HepG2 (cell line): ENCODE results near the gene CCDC57. TPM values are rescaled to one million over a fixed set of nuclear protein-coding genes. Genes with fewer than 3 reads are reported as not detected.

Experiments used
- AGO2 ChIP-seq: fragments of 200-400 bp; formaldehyde crosslinking; optimal IDR thresholded peaks from 2 replicates; pipeline ENCODE3; 2017; ENCODE audit warnings: mild to moderate bottlenecking, low read depth, low read length, moderate library complexity
- HNRNPK ChIP-seq: fragments of 200-400 bp; formaldehyde crosslinking; IDR thresholded peaks from 2 replicates; pipeline ENCODE4 v1.6.1; 2018; ENCODE audit warnings: low read length, low read depth, moderate library complexity, mild to moderate bottlenecking; ENCODE audit not compliant: poor library complexity, severe bottlenecking
- NFKB2 ChIP-seq: sonication (generic); formaldehyde crosslinking; IDR thresholded peaks from 2 replicates; pipeline ENCODE4 v1.4.0; 2020; ENCODE audit warnings: missing genetic modification reagents, borderline replicate concordance
- NR2F6 ChIP-seq, 2 experiments: IDR thresholded peaks; 2 replicates each; pipeline ENCODE4 v1.6.1; 2016; ENCODE audit warnings: antibody characterized with exemption in 1 of 2, mild to moderate bottlenecking in 1 of 2
- PCBP1 ChIP-seq: fragments of 200-400 bp; formaldehyde crosslinking; IDR thresholded peaks from 2 replicates; pipeline ENCODE4 v1.6.1; 2017; ENCODE audit warnings: mild to moderate bottlenecking, low read depth, low read length, borderline replicate concordance
- PHF5A ChIP-seq: IDR thresholded peaks from one replicate; pipeline ENCODE4 v1.6.1; 2018; ENCODE audit warnings: low read depth, missing genetic modification reagents; ENCODE audit not compliant: unreplicated experiment
- POGK ChIP-seq: sonication (generic); formaldehyde crosslinking; conservative IDR thresholded peaks from 2 replicates; pipeline ENCODE4 v1.8.0; 2022; ENCODE audit warnings: mild to moderate bottlenecking, moderate library complexity, missing genetic modification reagents
- POLR2AphosphoS2 ChIP-seq: IDR thresholded peaks from 2 replicates; pipeline ENCODE4 v1.6.1; 2011; ENCODE audit warnings: low read depth, low read length, improper control_type of control experiment
- POLR2AphosphoS5 ChIP-seq: IDR thresholded peaks from 2 replicates; pipeline ENCODE4 v1.6.1; 2012; ENCODE audit warnings: low read depth, low read length
- RAD21 ChIP-seq: fragments of 450-650 bp; formaldehyde crosslinking; IDR thresholded peaks from 2 replicates; pipeline ENCODE4 v1.5.0; 2020; ENCODE audit warnings: mild to moderate bottlenecking
- RBM22 ChIP-seq: fragments of 200-400 bp; formaldehyde crosslinking; optimal IDR thresholded peaks from 2 replicates; pipeline ENCODE3; 2017; ENCODE audit warnings: mild to moderate bottlenecking, low read length, moderate library complexity
- RCOR2 ChIP-seq: IDR thresholded peaks from 2 replicates; pipeline ENCODE4 v1.6.1; 2016; ENCODE audit warnings: missing biosample characterization, missing genetic modification reagents
- RFX5 ChIP-seq: IDR thresholded peaks from 2 replicates; pipeline ENCODE4 v1.6.1; 2011; ENCODE audit warnings: low read depth, low read length, improper control_type of control experiment
- SNAPC2 ChIP-seq: sonication (generic); formaldehyde crosslinking; IDR thresholded peaks from 2 replicates; pipeline ENCODE4 v1.8.1; 2022; ENCODE audit warnings: mild to moderate bottlenecking, missing genetic modification reagents
- SNAPC5 ChIP-seq: sonication (generic); formaldehyde crosslinking; IDR thresholded peaks from 2 replicates; pipeline ENCODE4 v1.8.1; 2023; ENCODE audit warnings: mild to moderate bottlenecking, missing genetic modification reagents, borderline replicate concordance
- SUZ12 ChIP-seq: fragments of 150-350 bp; IDR thresholded peaks from 2 replicates; pipeline ENCODE4 v1.6.1; 2014; ENCODE audit warnings: low read depth, low read length
- SYNCRIP ChIP-seq: fragments of 200-400 bp; formaldehyde crosslinking; IDR thresholded peaks from 2 replicates; pipeline ENCODE4 v1.6.1; 2018; ENCODE audit warnings: mild to moderate bottlenecking, low read depth, low read length; ENCODE audit not compliant: insufficient read depth
- TARDBP ChIP-seq: sonication (generic); formaldehyde crosslinking; IDR thresholded peaks from 2 replicates; pipeline ENCODE4 v1.8.0; 2022; ENCODE audit warnings: mild to moderate bottlenecking, missing genetic modification reagents
- THRA ChIP-seq: sonication (generic); formaldehyde crosslinking; IDR thresholded peaks from 2 replicates; pipeline ENCODE4 v1.4.0; 2020; ENCODE audit warnings: missing genetic modification reagents, borderline replicate concordance
- ZFP82 ChIP-seq: sonication (generic); formaldehyde crosslinking; IDR thresholded peaks from 2 replicates; pipeline ENCODE4 v1.5.1; 2020; ENCODE audit warnings: mild to moderate bottlenecking, missing genetic modification reagents, borderline replicate concordance
- ZFY ChIP-seq: sonication (generic); formaldehyde crosslinking; IDR thresholded peaks from 2 replicates; pipeline ENCODE4 v1.4.0; 2020; ENCODE audit warnings: missing genetic modification reagents
- ZNF136 ChIP-seq: sonication (generic); formaldehyde crosslinking; IDR thresholded peaks from 2 replicates; pipeline ENCODE4 v1.8.1; 2022; ENCODE audit warnings: low read depth, mild to moderate bottlenecking, moderate library complexity, missing genetic modification reagents
- ZNF274 ChIP-seq: sonication (generic); formaldehyde crosslinking; IDR thresholded peaks from 2 replicates; pipeline ENCODE4 v1.5.1; 2020; ENCODE audit warnings: mild to moderate bottlenecking, missing genetic modification reagents
- ZNF329 ChIP-seq: sonication (generic); formaldehyde crosslinking; IDR thresholded peaks from 2 replicates; pipeline ENCODE4 v1.9.0; 2021; ENCODE audit warnings: low read depth, mild to moderate bottlenecking, missing genetic modification reagents
- ZNF44 ChIP-seq: sonication (generic); formaldehyde crosslinking; IDR thresholded peaks from 2 replicates; pipeline ENCODE4 v1.5.1; 2020; ENCODE audit warnings: mild to moderate bottlenecking, missing genetic modification reagents
- ZNF547 ChIP-seq: sonication (generic); formaldehyde crosslinking; IDR thresholded peaks from 2 replicates; pipeline ENCODE4 v1.5.1; 2020; ENCODE audit warnings: mild to moderate bottlenecking, missing genetic modification reagents
- ZNF557 ChIP-seq: sonication (generic); formaldehyde crosslinking; IDR thresholded peaks from 2 replicates; pipeline ENCODE4 v1.4.0; 2020; ENCODE audit warnings: missing genetic modification reagents
- ZNF572 ChIP-seq: sonication (generic); formaldehyde crosslinking; IDR thresholded peaks from 2 replicates; pipeline ENCODE4 v1.5.1; 2020; ENCODE audit warnings: mild to moderate bottlenecking, missing genetic modification reagents
- ZNF747 ChIP-seq: sonication (generic); formaldehyde crosslinking; IDR thresholded peaks from 2 replicates; pipeline ENCODE4 v1.8.1; 2023; ENCODE audit warnings: missing genetic modification reagents, mild to moderate bottlenecking, borderline replicate concordance
- ZSCAN9 ChIP-seq: IDR thresholded peaks from 2 replicates; pipeline ENCODE4 v1.6.1; 2016; ENCODE audit warnings: borderline replicate concordance
- polyA plus RNA-seq, 8 experiments: library from polyadenylated mRNA; depleted of rRNA in 3 of 8; stranded (reverse) in 7 of 8; unstranded in 1 of 8; fragments of >200 nt; fragmentation: Illumina TruSeq in 4 of 8; extraction: Trizol in 4 of 8; gene quantifications; 2 replicates each; pipeline versions ENCODE4 v1.2.1 to v1.2.3, GENCODE V29; 2011 to 2016; ENCODE audit warnings: low read depth in 4 of 8, missing spikeins in 1 of 8, mixed read lengths in 1 of 8; ENCODE audit not compliant: insufficient read depth in 1 of 8
- total RNA-seq, 5 experiments: library from RNA; depleted of rRNA; stranded (reverse); fragments of >200 nt; fragmentation: Illumina TruSeq; extraction: Trizol; gene quantifications; 2 replicates each; pipeline ENCODE4 v1.2.3, GENCODE V29; 2016; ENCODE audit warnings: low read depth in 1 of 5

Gene CCDC57
- total and polyA plus RNA-seq, 2 of the 13 experiments (the other 11 are each of a cell fraction or from before 2014, with no cell fraction given): 59.3 to 59.9 TPM

GRCh38 chr17:82227629-82228277, 15.1 kb upstream of the CCDC57 start (continued):
- TF ChIP-seq PCBP1: 0 out of 2 replicates have a peak, but pooled peaks have one; percentile 23
- no peak for TF ChIP-seq ZNF329 (CRISPR knock-in tag)
- TF ChIP-seq SUZ12: no peak
- TF ChIP-seq ZNF747 (CRISPR knock-in tag): no peak
- TF ChIP-seq ZNF274 (CRISPR knock-in tag): no peak
- TF ChIP-seq SYNCRIP: no peak
- TF ChIP-seq NR2F6 (IDR thresholded peaks at IDR 0.05): no peak
- no peak for TF ChIP-seq NR2F6 (CRISPR knock-in tag; IDR thresholded peaks at IDR 0.05)
- no peak for TF ChIP-seq ZNF547 (CRISPR knock-in tag)
- no peak for TF ChIP-seq PHF5A (CRISPR knock-in tag)
- no peak for TF ChIP-seq RFX5
- TF ChIP-seq POGK (CRISPR knock-in tag): no peak
- TF ChIP-seq SNAPC2 (CRISPR knock-in tag): 0 out of 2 replicates have a peak, but pooled peaks have one; percentile 46
- no peak for TF ChIP-seq POLR2AphosphoS5
- 0 out of 2 replicates have a peak, but pooled peaks have one; percentile 3 for TF ChIP-seq RAD21 (CRISPR knock-in tag)
- 0 out of 2 replicates have a peak, but pooled peaks have one; percentile 43 for TF ChIP-seq SNAPC5 (CRISPR knock-in tag)
- TF ChIP-seq TARDBP (CRISPR knock-in tag): no peak
- TF ChIP-seq ZFY (CRISPR knock-in tag): no peak
- no peak for TF ChIP-seq ZNF572 (CRISPR knock-in tag)
- no peak for TF ChIP-seq ZSCAN9 (CRISPR knock-in tag)
- no peak for TF ChIP-seq POLR2AphosphoS2
- TF ChIP-seq AGO2: peak; percentile 4
- TF ChIP-seq HNRNPK: no peak
- TF ChIP-seq ZNF136: 0 out of 2 replicates have a peak, but pooled peaks have one; percentile 84
- TF ChIP-seq ZNF44 (CRISPR knock-in tag): no peak
- no peak for TF ChIP-seq ZNF557 (CRISPR knock-in tag)
- TF ChIP-seq THRA (CRISPR knock-in tag): peak; percentile 17; the same call in 1 of the 2 replicates
- 0 out of 2 replicates have a peak, but pooled peaks have one; percentile 8 for TF ChIP-seq RCOR2 (CRISPR knock-in tag)
- no peak for TF ChIP-seq RBM22
- peak; percentile 16 for TF ChIP-seq ZFP82 (CRISPR knock-in tag)
- 0 out of 2 replicates have a peak, but pooled peaks have one; percentile 22 for TF ChIP-seq NFKB2
